Measurements from ENCODE around the gene IGBP1.

GRCh38 chrX:70171624-70172023 lies 38.4 kb downstream of the IGBP1 start:
- no peak for TF ChIP-seq ATF3 (CRISPR knock-in tag; conservative IDR thresholded peaks at IDR 0.05)
- no peak for TF ChIP-seq USF2 (CRISPR knock-in tag; IDR thresholded peaks at IDR 0.05)
- no peak for TF ChIP-seq NR2C2 (CRISPR knock-in tag; IDR thresholded peaks at IDR 0.05)
- TF ChIP-seq CTCF (IDR thresholded peaks at IDR 0.05): no peak
- TF ChIP-seq FOXJ3 (CRISPR knock-in tag; IDR thresholded peaks at IDR 0.05; ENCODE audit: borderline replicate concordance): no peak
- TF ChIP-seq CREB1 (CRISPR knock-in tag; IDR thresholded peaks at IDR 0.05): no peak
- TF ChIP-seq E2F4 (CRISPR knock-in tag; IDR thresholded peaks at IDR 0.05; ENCODE audit: borderline replicate concordance, low read depth): no peak

Measured in WTC11 (cell line).